H1 (cell line): ENCODE results near the gene FLNC. TPM values are rescaled to one million over a fixed set of nuclear protein-coding genes. Genes with fewer than 3 reads are reported as not detected.

Experiments used
- CTCF ChIA-PET: fragments of 300-600 bp; sonication (Branson Sonifier 250); formaldehyde crosslinking; loops from one replicate; lab custom pipeline; 2021; ENCODE audit not compliant: partially characterized antibody; lab: Charles Lee
- POLR2A ChIA-PET: fragments of 300-600 bp; sonication (Branson Sonifier 250); formaldehyde crosslinking; loops from one replicate; lab custom pipeline; 2021; ENCODE audit warnings: inconsistent platforms; ENCODE audit not compliant: partially characterized antibody; lab: Charles Lee
- DNase-seq, 2 experiments: peaks; one replicate each; pipeline versions ENCODE4 v3.0.0 to v3.0.0-alpha.2; 2010 to 2022; ENCODE audit warnings: low spot score in 2 of 2, low read depth in 1 of 2, mixed read lengths in 1 of 2
- FAIRE-seq: peaks from 2 replicates; lab custom pipeline; 2011; peaks lifted over from hg19 to GRCh38; lab: Jason Lieb, UNC
- H2AFZ ChIP-seq: 2 replicates; pipeline ENCODE4 v1.8.1; 2012; ENCODE audit warnings: low read length, inconsistent platforms
- H2AK5ac ChIP-seq: 2 replicates; pipeline ENCODE4 v1.6.1; 2013; ENCODE audit warnings: low read depth, low read length
- H2BK120ac ChIP-seq: replicated peaks from 2 replicates; pipeline ENCODE3; 2013; ENCODE audit warnings: low read depth, low read length, inconsistent platforms
- H2BK12ac ChIP-seq: 2 replicates; pipeline ENCODE4 v1.6.1; 2013; ENCODE audit warnings: low read depth, low read length
- H2BK15ac ChIP-seq: 2 replicates; pipeline ENCODE4 v1.6.1; 2013; ENCODE audit warnings: low read length
- H2BK20ac ChIP-seq: 2 replicates; pipeline ENCODE4 v1.6.1; 2013; ENCODE audit warnings: low read length
- H2BK5ac ChIP-seq: 2 replicates; pipeline ENCODE4 v1.6.1; 2013; ENCODE audit warnings: low read depth, low read length
- H3K14ac ChIP-seq: 2 replicates; pipeline ENCODE4 v1.6.1; 2013; ENCODE audit warnings: inconsistent platforms; ENCODE audit not compliant: insufficient read length
- H3K18ac ChIP-seq: 2 replicates; pipeline ENCODE4 v1.6.1; 2013; ENCODE audit warnings: low read length; ENCODE audit errors: extremely low read depth
- H3K23ac ChIP-seq: 2 replicates; pipeline ENCODE4 v1.6.1; 2013; ENCODE audit warnings: inconsistent platforms; ENCODE audit not compliant: insufficient read length
- H3K23me2 ChIP-seq: 2 replicates; pipeline ENCODE4 v1.6.1; 2013; ENCODE audit warnings: low read depth, low read length
- H3K27ac ChIP-seq: 2 replicates; pipeline ENCODE4 v1.6.1; 2011; ENCODE audit warnings: low read depth, low read length, inconsistent platforms
- H3K27me3 ChIP-seq, 4 experiments: replicated peaks in 1 of 4; 1 replicate in 1 of 4; 2 replicates in 3 of 4; pipeline versions ENCODE4 v1.6.1 to v1.8.1; 2011 to 2013; ENCODE audit warnings: low read length in 3 of 4, mild to moderate bottlenecking in 3 of 4, inconsistent platforms in 2 of 4, mixed read lengths in 2 of 4, moderate library complexity in 1 of 4; ENCODE audit not compliant: control insufficient read depth in 3 of 4, insufficient read depth in 3 of 4; ENCODE audit errors: extremely low read depth in 1 of 4
- H3K36me3 ChIP-seq, 4 experiments: 2 replicates each; pipeline versions ENCODE4 v1.6.1 to v1.8.1; 2011 to 2013; ENCODE audit warnings: mild to moderate bottlenecking in 4 of 4, low read length in 3 of 4, moderate library complexity in 2 of 4, control low read depth in 1 of 4, inconsistent platforms in 1 of 4; ENCODE audit not compliant: insufficient read depth in 4 of 4, control insufficient read depth in 2 of 4
- H3K4ac ChIP-seq: replicated peaks from 2 replicates; pipeline ENCODE3; 2013; ENCODE audit warnings: low read length, low read depth, mixed read lengths, inconsistent platforms; ENCODE audit not compliant: insufficient read length
- H3K4me1 ChIP-seq, 4 experiments: replicated peaks in 1 of 4; 1 replicate in 1 of 4; 2 replicates in 3 of 4; pipeline versions ENCODE4 v1.6.1 to v1.8.1; 2011 to 2013; ENCODE audit warnings: low read length in 3 of 4, inconsistent platforms in 2 of 4, mixed read lengths in 1 of 4; ENCODE audit not compliant: insufficient read depth in 4 of 4, control insufficient read depth in 3 of 4
- H3K4me2 ChIP-seq, 2 experiments: 2 replicates each; pipeline versions ENCODE4 v1.6.1 to v1.8.1; 2011 to 2013; ENCODE audit warnings: low read depth in 2 of 2, low read length in 2 of 2, control low read depth in 1 of 2, inconsistent platforms in 1 of 2, mild to moderate bottlenecking in 1 of 2; ENCODE audit not compliant: insufficient read depth in 1 of 2
- H3K4me3 ChIP-seq, 4 experiments: fragments of 200-600, 300-600 bp in 1 of 4; sonication (generic), shearing (Covaris generic), sonication (Bioruptor Twin) in 1 of 4; 2 replicates each; pipeline versions ENCODE4 v1.5.1 to v1.8.1; 2011 to 2016; ENCODE audit warnings: low read length in 4 of 4, low read depth in 3 of 4, control low read depth in 2 of 4, inconsistent platforms in 2 of 4, mild to moderate bottlenecking in 2 of 4, mixed read lengths in 1 of 4, moderate library complexity in 1 of 4; ENCODE audit not compliant: insufficient read depth in 2 of 4; ENCODE audit errors: extremely low read depth in 1 of 4
- H3K56ac ChIP-seq: replicated peaks from 2 replicates; pipeline ENCODE3; 2013; ENCODE audit warnings: low read depth, mild to moderate bottlenecking, mixed read lengths, low read length, inconsistent platforms; ENCODE audit not compliant: insufficient read length
- H3K79me1 ChIP-seq: 2 replicates; pipeline ENCODE4 v1.6.1; 2013; ENCODE audit warnings: low read depth, low read length, control low read depth
- H3K79me2 ChIP-seq, 2 experiments: 2 replicates each; pipeline versions ENCODE4 v1.6.1 to v1.8.1; 2012 to 2013; ENCODE audit warnings: low read length in 2 of 2, mild to moderate bottlenecking in 2 of 2, inconsistent platforms in 1 of 2; ENCODE audit not compliant: insufficient read depth in 2 of 2, control insufficient read depth in 1 of 2
- H3K9ac ChIP-seq, 4 experiments: replicated peaks in 1 of 4; 1 replicate in 1 of 4; 2 replicates in 3 of 4; pipeline versions ENCODE4 v1.6.1 to v1.8.1; 2011 to 2013; ENCODE audit warnings: low read depth in 3 of 4, low read length in 3 of 4, control low read depth in 2 of 4, mild to moderate bottlenecking in 2 of 4, moderate library complexity in 2 of 4, inconsistent platforms in 1 of 4; ENCODE audit errors: extremely low read depth in 1 of 4
- H3K9me3 ChIP-seq, 2 experiments: 2 replicates each; pipeline versions ENCODE4 v1.6.1 to v1.8.1; 2012 to 2013; ENCODE audit warnings: mild to moderate bottlenecking in 2 of 2, moderate library complexity in 2 of 2, control low read depth in 1 of 2, inconsistent platforms in 1 of 2, low read depth in 1 of 2, low read length in 1 of 2, mixed read lengths in 1 of 2; ENCODE audit not compliant: insufficient read depth in 2 of 2
- H4K20me1 ChIP-seq, 2 experiments: replicated peaks in 1 of 2; 2 replicates each; pipeline versions ENCODE3 to v1.8.1; 2011 to 2013; ENCODE audit warnings: inconsistent platforms in 2 of 2, low read length in 2 of 2, mild to moderate bottlenecking in 1 of 2; ENCODE audit not compliant: insufficient read depth in 2 of 2, control insufficient read depth in 1 of 2
- H4K5ac ChIP-seq: 2 replicates; pipeline ENCODE4 v1.6.1; 2013; ENCODE audit warnings: low read length, low read depth, mixed read lengths, inconsistent platforms; ENCODE audit not compliant: insufficient read length
- H4K8ac ChIP-seq: 2 replicates; pipeline ENCODE4 v1.8.0; 2013; ENCODE audit warnings: mild to moderate bottlenecking, moderate library complexity, low read length, inconsistent platforms; ENCODE audit not compliant: insufficient read depth; ENCODE audit errors: extremely low read depth
- H4K91ac ChIP-seq: replicated peaks from 2 replicates; pipeline ENCODE3; 2013; ENCODE audit warnings: low read length, mixed read lengths, inconsistent platforms; ENCODE audit not compliant: insufficient read length
- BACH1 ChIP-seq: IDR thresholded peaks from 2 replicates; pipeline ENCODE4 v1.6.1; 2012; ENCODE audit warnings: low read length, improper control_type of control experiment
- EGR1 ChIP-seq: IDR thresholded peaks from 2 replicates; pipeline ENCODE4 v1.6.1; 2011; ENCODE audit warnings: low read depth, low read length, borderline replicate concordance
- NANOG ChIP-seq: IDR thresholded peaks from 2 replicates; pipeline ENCODE4 v1.6.1; 2011; ENCODE audit warnings: low read length, low read depth, mild to moderate bottlenecking, inconsistent platforms; ENCODE audit not compliant: insufficient read depth, poor library complexity, severe bottlenecking
- NRF1 ChIP-seq: IDR thresholded peaks from 2 replicates; pipeline ENCODE4 v1.6.1; 2011; ENCODE audit warnings: mild to moderate bottlenecking, low read depth, low read length, improper control_type of control experiment
- TAF1 ChIP-seq: IDR thresholded peaks from 2 replicates; pipeline ENCODE4 v1.6.1; 2011; ENCODE audit warnings: mild to moderate bottlenecking, low read depth, low read length
- WGBS, 2 experiments: shearing (Covaris generic) in 1 of 2; methylation state at CpG; one replicate each; pipeline versions ENCODE4 v1.1.6 to v1.1.7; 2013 to 2015; ENCODE audit warnings: low lambda C conversion rate in 2 of 2, mixed read lengths in 2 of 2, inconsistent platforms in 1 of 2, low coverage in 1 of 2, missing lambda C conversion rate in 1 of 2; ENCODE audit not compliant: insufficient replicate concordance in 2 of 2, insufficient coverage in 1 of 2, insufficient read length in 1 of 2; ENCODE audit errors: extremely low coverage in 1 of 2, missing lambda C conversion rate in 1 of 2; 5-methylcytosine and 5-hydroxymethylcytosine counted together
- polyA plus RNA-seq, 7 experiments: library from polyadenylated mRNA; depleted of rRNA in 3 of 7; stranded (reverse) in 5 of 7; unstranded in 2 of 7; fragments of >200 nt in 5 of 7; fragments of 200-250 nt in 2 of 7; gene quantifications; 1 replicate in 5 of 7; 2 replicates in 1 of 7; 4 replicates in 1 of 7; pipeline versions ENCODE4 v1.2.1 to v1.2.3, GENCODE V29; 2011 to 2013; ENCODE audit warnings: missing spikeins in 2 of 7, mixed read lengths in 2 of 7
- total RNA-seq: library from RNA; stranded (reverse); fragmentation: NEBNext Ultra II Directional; extraction: Animal tissue kit (Norgen Biotek cat#: 25700); gene quantifications from 2 replicates; pipeline ENCODE4 v1.2.1, GENCODE V29; 2021

The FLNC gene
- total and polyA plus RNA-seq, 2 of the 8 experiments (the other 6 are each of a cell fraction or from before 2014, with no cell fraction given), result 1.9 to 10.7 TPM

DNA sequence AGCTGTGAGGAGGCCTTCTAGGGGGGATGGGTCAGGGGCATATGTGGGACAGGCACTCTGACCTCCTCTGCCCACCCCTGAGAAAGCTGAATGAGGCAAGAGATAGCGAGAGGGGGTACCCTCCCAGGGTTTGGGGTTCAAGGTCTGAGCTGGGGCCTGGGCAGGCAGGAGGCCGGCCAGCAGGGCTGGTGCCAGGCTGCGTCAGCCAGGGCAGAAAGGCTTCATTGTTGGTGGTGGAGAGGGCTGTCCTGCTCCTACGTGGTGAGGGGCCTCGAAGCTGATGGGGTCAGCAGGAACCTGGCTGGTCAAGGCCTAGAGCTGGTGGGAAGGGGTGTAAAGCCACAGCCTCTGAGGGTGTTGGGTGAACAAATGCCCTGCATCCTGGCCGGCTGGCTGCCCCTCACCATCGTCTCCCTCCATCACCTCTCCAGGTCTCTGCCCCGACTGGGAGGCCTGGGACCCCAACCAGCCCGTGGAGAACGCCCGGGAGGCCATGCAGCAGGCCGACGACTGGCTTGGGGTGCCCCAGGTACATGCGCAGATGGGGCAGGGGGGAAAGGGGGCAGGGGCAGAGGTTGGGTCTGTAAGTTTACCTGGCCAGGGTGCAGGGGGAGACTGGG lies 6.6 kb downstream of the FLNC start:
- H4K20me1 ChIP-seq, result no peaks in the 10 kb centered on the region
- FAIRE-seq (no peak), DNase-seq (no peak)
- H3K4ac ChIP-seq, result no peak overlapping the region
- no peak overlapping the region for H3K14ac ChIP-seq
- H3K4me2 ChIP-seq, result no peak overlapping the region
- ChIA-PET POLR2A (interaction anchor here (1.5 kb wide), 1 partner anchor 70 kb away, joined by 4 read pairs; no protein-coding TSS in a partner anchor), CTCF (interaction anchor here (1.0 to 7.6 kb wide), 9 partner anchors 8 to 255 kb away, joined by 3 to 71 read pairs (median 6); no protein-coding TSS in a partner anchor)
- peaks cover 0 to 31% (median 19%) of the 10 kb centered on the region in 4 experiments; a peak in 6 of 7 replicates for H3K4me1 ChIP-seq
- no peak overlapping the region for H3K56ac ChIP-seq
- H2BK20ac ChIP-seq, result 0 out of 2 replicates have a peak overlapping the region, but pooled peaks have one; percentile 18
- no peak for TF ChIP-seq NANOG
- TF ChIP-seq TAF1, result no peak
- TF ChIP-seq BACH1, result no peak
- TF ChIP-seq NRF1, result no peak
- TF ChIP-seq EGR1, result no peak
- H3K27me3 ChIP-seq, result peaks cover 0 to under 1% (median under 1%) of the 10 kb centered on the region in 4 experiments; a peak in 3 of 7 replicates
- H3K23me2 ChIP-seq, result peaks cover 9% of the 10 kb centered on the region; the same call in 1 of the 2 replicates
- no peak overlapping the region for H2BK120ac ChIP-seq
- no peak overlapping the region for H4K91ac ChIP-seq
- H3K36me3 ChIP-seq, result no peaks in the 10 kb centered on the region
- WGBS, 2 experiments, result 84% methylated on average over 8 of the region's 14 CpGs; no CpG with 5 or more reads in 1 of the 2 experiments
- H2AFZ ChIP-seq, result no peak overlapping the region
- no peak overlapping the region for H2AK5ac ChIP-seq
- H3K18ac ChIP-seq, result no peak overlapping the region
- H3K23ac ChIP-seq, result no peak overlapping the region
- H3K9ac ChIP-seq, result no peak overlapping the region
- H3K79me1 ChIP-seq, result no peaks in the 10 kb centered on the region
- H3K79me2 ChIP-seq, result no peaks in the 10 kb centered on the region
- no peak overlapping the region for H2BK12ac ChIP-seq
- H3K4me3 ChIP-seq, result no peak overlapping the region
- H3K9me3 ChIP-seq, result no peaks in the 10 kb centered on the region
- no peak overlapping the region for H4K5ac ChIP-seq
- H2BK5ac ChIP-seq, result no peak overlapping the region
- no peak overlapping the region for H2BK15ac ChIP-seq
- H3K27ac ChIP-seq, result no peak overlapping the region
- H4K8ac ChIP-seq, result no peak overlapping the region
